Mammary epithelial cell (primary cell): ENCODE measurements around the gene NOTO.

Experiments
- EZH2 ChIP-seq: IDR thresholded peaks from 2 replicates; pipeline ENCODE4 v1.6.1; 2012; ENCODE audit warnings: low read length, inconsistent platforms, borderline replicate concordance
- TF ChIP-seq, protein P1 (sequence below), 2 donors: IDR thresholded peaks in 1 of 2; conservative IDR thresholded peaks in 1 of 2; 2 replicates each; pipeline ENCODE4 v1.5.1; 2011 to 2012; ENCODE audit warnings: inconsistent platforms in 2 of 2, low read length in 2 of 2, mild to moderate bottlenecking in 2 of 2, control low read depth in 1 of 2, low read depth in 1 of 2; ENCODE audit not compliant: insufficient read depth in 1 of 2; ENCODE audit errors: extremely low read depth in 1 of 2

DNA sequence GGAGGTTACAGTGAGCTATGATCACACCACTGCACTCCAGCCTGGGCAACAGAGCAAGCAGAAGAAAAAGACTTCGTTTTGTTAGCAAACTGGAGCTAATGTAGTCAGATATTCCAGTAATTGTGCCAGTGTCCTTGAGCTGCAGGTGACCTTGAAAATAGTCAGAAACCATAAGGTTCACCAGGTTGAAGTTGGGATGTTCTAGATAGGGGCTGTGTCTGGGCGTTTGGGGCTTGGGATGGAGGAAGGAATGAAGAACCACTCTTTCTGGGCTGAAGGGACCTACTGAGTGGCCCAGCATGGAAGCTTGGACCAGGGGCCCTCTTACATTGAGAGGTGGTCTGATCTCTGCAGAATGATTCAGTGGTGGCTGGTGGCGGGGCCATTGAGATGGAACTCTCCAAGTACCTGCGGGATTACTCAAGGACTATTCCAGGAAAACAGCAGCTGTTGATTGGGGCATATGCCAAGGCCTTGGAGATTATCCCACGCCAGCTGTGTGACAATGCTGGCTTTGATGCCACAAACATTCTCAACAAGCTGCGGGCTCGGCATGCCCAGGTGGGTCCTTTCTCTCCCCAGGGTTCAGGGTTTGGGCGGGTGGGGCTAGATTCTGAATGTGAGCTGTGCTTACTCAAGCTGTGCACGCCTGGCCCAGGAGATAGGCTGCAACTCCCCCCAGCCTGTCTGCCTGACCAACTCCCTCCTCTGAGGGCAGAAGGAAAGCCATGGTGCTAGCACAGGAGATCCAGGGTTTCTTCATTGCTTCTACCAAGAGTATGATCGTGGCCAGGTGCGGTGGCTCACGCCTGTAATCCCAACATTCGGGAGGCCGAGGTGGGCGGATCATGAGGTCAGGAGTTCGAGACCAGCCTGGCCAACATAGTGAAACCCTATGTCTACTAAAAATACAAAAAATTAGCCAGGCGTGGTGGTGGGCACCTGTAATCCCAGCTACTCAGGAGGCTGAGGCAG is 48.8 kb downstream of the NOTO start:
- TF ChIP-seq, protein P1, sequence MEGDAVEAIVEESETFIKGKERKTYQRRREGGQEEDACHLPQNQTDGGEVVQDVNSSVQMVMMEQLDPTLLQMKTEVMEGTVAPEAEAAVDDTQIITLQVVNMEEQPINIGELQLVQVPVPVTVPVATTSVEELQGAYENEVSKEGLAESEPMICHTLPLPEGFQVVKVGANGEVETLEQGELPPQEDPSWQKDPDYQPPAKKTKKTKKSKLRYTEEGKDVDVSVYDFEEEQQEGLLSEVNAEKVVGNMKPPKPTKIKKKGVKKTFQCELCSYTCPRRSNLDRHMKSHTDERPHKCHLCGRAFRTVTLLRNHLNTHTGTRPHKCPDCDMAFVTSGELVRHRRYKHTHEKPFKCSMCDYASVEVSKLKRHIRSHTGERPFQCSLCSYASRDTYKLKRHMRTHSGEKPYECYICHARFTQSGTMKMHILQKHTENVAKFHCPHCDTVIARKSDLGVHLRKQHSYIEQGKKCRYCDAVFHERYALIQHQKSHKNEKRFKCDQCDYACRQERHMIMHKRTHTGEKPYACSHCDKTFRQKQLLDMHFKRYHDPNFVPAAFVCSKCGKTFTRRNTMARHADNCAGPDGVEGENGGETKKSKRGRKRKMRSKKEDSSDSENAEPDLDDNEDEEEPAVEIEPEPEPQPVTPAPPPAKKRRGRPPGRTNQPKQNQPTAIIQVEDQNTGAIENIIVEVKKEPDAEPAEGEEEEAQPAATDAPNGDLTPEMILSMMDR (conservative IDR thresholded peaks at IDR 0.05 in 1 of 2, IDR thresholded peaks at IDR 0.05 in 1 of 2; ENCODE audit: extremely low read depth in 1 of 2, insufficient read depth in 1 of 2, low read depth in 1 of 2, low read length in 2 of 2) = no peak
- no peak for TF ChIP-seq EZH2
